Large intestine (tissue), 3 donors: Measurements from ENCODE around the gene C14orf132. TPM values are rescaled to one million over a fixed set of nuclear protein-coding genes. Genes with fewer than 3 reads are reported as not detected.

Experiments used
- DNase-seq, 2 donors: peaks; one replicate each; pipeline versions ENCODE4 v3.0.0 to v3.0.0-alpha.2; 2013
- H3K27ac ChIP-seq: one replicate; pipeline ENCODE4 v1.5.1; 2013; ENCODE audit warnings: low read length
- H3K27me3 ChIP-seq: 2 replicates; pipeline ENCODE4 v1.6.1; 2013; ENCODE audit warnings: low read length; ENCODE audit not compliant: control insufficient read depth, insufficient read depth
- H3K36me3 ChIP-seq: 2 replicates; pipeline ENCODE4 v1.6.1; 2013; ENCODE audit warnings: low read length; ENCODE audit not compliant: control insufficient read depth, insufficient read depth
- H3K4me1 ChIP-seq: one replicate; pipeline ENCODE4 v1.6.1; 2013; ENCODE audit warnings: low read length; ENCODE audit not compliant: control insufficient read depth, insufficient read depth
- H3K4me3 ChIP-seq: one replicate; pipeline ENCODE4 v1.5.1; 2013; ENCODE audit warnings: low read length
- H3K9me3 ChIP-seq: one replicate; pipeline ENCODE4 v1.6.1; 2013; ENCODE audit warnings: mild to moderate bottlenecking, low read depth, low read length, moderate library complexity; ENCODE audit not compliant: control insufficient read depth
- WGBS: methylation state at CpG from one replicate; pipeline ENCODE4 v1.1.5; 2013; ENCODE audit warnings: low lambda C conversion rate; ENCODE audit not compliant: insufficient coverage; 5-methylcytosine and 5-hydroxymethylcytosine counted together
- polyA plus RNA-seq: library from polyadenylated mRNA; unstranded; fragments of 120-200 nt; gene quantifications from one replicate; pipeline ENCODE4 v1.2.1, GENCODE V29; 2013

Gene C14orf132
- polyA plus RNA-seq, 1 donor = 20.0 TPM

DNA sequence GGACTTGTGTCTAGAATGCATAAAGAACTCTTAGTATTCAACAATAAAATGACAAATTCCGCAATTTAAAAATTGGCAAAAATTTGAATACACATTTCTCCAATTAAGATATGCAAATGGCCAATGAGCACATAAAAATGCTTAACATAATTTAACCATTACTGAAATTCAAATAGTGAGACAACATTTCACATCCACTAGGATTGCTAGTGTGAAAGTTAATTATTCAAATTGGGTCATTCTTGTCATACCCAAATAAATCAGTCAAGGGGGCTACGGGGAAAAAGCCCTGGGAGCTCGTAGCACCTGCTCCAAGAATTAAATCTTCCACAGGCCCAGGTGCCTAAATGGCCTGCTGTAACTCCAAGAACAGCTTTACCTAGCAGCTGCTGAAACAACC is 25.0 kb upstream of the C14orf132 start:
- Histone ChIP-seq H3K36me3 (no peaks in the 10 kb centered on the region), H3K9me3 (no peaks in the 10 kb centered on the region), H3K4me3 (no peak overlapping the region), H3K4me1 (no peaks in the 10 kb centered on the region), H3K27me3 (no peaks in the 10 kb centered on the region), H3K27ac (no peak overlapping the region)
- WGBS = 100% methylated on average over 1 of the region's 3 CpGs
- DNase-seq = no peak

GRCh38 chr14:96016501-96017160 is 22.5 kb upstream of the C14orf132 start:
- WGBS = 40% methylated on average over 1 of the region's 7 CpGs
- peak in 1 of 2 donors; percentile 19 for DNase-seq
- no peaks in the 10 kb centered on the region for H3K4me1 ChIP-seq
- no peaks in the 10 kb centered on the region for H3K27me3 ChIP-seq
- no peaks in the 10 kb centered on the region for H3K36me3 ChIP-seq
- no peak overlapping the region for H3K27ac ChIP-seq
- no peak overlapping the region for H3K4me3 ChIP-seq
- H3K9me3 ChIP-seq = no peaks in the 10 kb centered on the region

- Histone ChIP-seq H3K4me3 (no peak overlapping the region), H3K27ac (no peak overlapping the region), H3K9me3 (no peaks in the 10 kb centered on the region), H3K36me3 (no peaks in the 10 kb centered on the region), H3K27me3 (peaks cover 2% of the 10 kb centered on the region), H3K4me1 (no peaks in the 10 kb centered on the region)
- WGBS = 100% methylated on average over 2 of the region's 2 CpGs
- no peak for DNase-seq
Measured at GRCh38 chr14:96017882-96018281, 21.3 kb upstream of the C14orf132 start.

- H3K27me3 ChIP-seq = peaks cover 6% of the 10 kb centered on the region
- H3K4me1 ChIP-seq = no peaks in the 10 kb centered on the region
Measured at GRCh38 chr14:96027431-96028355, 11.5 kb upstream of the C14orf132 start.

DNA sequence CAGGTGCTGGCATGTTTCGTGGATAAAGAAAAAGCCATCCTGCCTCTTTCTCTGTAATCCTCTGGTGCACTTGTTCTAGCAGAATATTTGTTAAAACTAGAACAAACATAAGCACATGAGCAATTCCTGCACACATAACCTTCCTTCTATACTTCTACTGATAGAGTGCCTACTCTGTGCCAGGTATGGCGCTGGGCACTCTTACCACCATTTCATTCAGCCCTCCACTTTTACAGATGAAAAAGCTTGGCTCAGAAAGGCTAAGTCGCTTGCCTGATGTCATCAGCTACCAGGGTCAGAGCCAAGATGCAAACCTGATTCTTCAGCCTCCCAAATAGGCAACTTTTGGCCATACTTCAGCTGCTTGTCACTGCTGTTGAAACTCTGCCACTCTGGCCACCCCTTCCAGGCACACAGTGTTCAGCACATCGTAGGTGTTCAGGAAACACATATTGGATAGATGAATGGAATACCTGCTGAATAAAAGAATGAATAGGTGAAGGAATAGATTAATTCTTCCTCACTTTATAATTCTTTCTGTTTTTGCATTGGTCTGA is 10.0 kb upstream of the C14orf132 start:
- H3K4me3 ChIP-seq = no peak overlapping the region
- H3K9me3 ChIP-seq = no peaks in the 10 kb centered on the region
- H3K4me1 ChIP-seq = no peaks in the 10 kb centered on the region
- WGBS = 100% methylated on average over 1 of the region's 4 CpGs
- H3K27ac ChIP-seq = no peak overlapping the region
- H3K27me3 ChIP-seq = peaks cover 6% of the 10 kb centered on the region
- DNase-seq = no peak
- H3K36me3 ChIP-seq = no peaks in the 10 kb centered on the region

More at GRCh38 chr14:96027431-96028355, 11.5 kb upstream of the C14orf132 start:
- no peak for DNase-seq
- no CpG with 5 or more reads among the region's 8 CpGs for WGBS
- no peaks in the 10 kb centered on the region for H3K36me3 ChIP-seq
- H3K27ac ChIP-seq = no peak overlapping the region
- no peak overlapping the region for H3K4me3 ChIP-seq
- no peaks in the 10 kb centered on the region for H3K9me3 ChIP-seq

DNA sequence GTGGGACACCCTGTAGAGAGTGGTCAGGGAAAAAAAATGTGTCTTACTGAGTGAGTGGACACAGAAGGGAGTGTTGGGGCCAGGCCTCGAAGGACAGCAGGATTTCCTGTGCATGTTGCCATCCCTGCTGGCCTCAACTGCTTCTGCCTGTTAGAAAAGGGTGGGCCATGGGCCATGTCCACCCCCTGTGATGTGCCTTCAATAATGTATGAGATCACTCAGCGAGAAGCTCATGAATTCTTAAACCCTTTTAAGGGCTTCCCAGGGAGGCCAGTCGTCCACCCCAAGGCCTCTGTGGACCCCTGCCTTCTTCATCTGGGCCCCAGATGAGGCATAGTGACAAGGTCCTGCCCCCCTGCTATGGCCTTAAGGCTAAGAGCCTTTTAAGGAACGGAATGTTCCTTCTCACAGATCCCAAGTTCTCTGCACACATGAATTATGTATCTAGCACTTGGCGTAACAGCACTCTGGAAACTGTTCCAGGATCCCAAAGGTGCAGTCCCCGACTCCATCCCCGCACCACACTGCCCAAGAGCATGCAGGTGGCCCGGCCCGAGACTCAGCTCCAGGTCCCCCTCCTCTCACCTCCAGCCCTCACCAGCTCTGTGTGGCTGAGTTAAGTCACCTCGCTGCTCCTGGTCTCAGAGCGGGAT is 8.9 kb upstream of the C14orf132 start:
- no peak overlapping the region for H3K27ac ChIP-seq
- peaks cover 2% of the 10 kb centered on the region for H3K27me3 ChIP-seq
- no CpG with 5 or more reads among the region's 11 CpGs for WGBS
- H3K4me1 ChIP-seq = no peaks in the 10 kb centered on the region
- H3K36me3 ChIP-seq = no peaks in the 10 kb centered on the region
- no peaks in the 10 kb centered on the region for H3K9me3 ChIP-seq
- no peak for DNase-seq
- no peak overlapping the region for H3K4me3 ChIP-seq

DNA sequence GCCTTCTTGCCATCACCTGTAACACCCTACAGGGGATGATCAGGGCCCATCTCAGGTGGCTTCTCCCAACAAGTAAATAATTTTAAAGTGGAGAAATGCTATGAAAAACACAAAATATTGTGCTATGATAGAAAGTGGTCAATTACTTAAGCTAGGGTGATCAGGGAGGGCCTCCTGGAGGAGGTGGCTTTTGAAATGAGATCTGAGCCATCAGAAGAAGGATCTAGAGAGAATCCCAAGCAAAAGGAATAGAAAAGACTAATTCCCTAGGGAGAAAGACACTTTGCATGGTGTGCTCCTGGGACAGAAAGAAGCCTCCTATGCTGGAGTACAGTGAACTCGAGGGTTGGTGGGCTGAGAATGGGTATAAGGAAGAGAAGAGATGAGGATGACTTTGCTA is 7.5 kb upstream of the C14orf132 start:
- no peak overlapping the region for H3K4me3 ChIP-seq
- H3K4me1 ChIP-seq = no peaks in the 10 kb centered on the region
- no peaks in the 10 kb centered on the region for H3K36me3 ChIP-seq
- 40% methylated on average over 1 of the region's 1 CpG for WGBS
- no peaks in the 10 kb centered on the region for H3K9me3 ChIP-seq
- H3K27ac ChIP-seq = no peak overlapping the region
- no peak for DNase-seq
- H3K27me3 ChIP-seq = peaks cover 2% of the 10 kb centered on the region

DNA sequence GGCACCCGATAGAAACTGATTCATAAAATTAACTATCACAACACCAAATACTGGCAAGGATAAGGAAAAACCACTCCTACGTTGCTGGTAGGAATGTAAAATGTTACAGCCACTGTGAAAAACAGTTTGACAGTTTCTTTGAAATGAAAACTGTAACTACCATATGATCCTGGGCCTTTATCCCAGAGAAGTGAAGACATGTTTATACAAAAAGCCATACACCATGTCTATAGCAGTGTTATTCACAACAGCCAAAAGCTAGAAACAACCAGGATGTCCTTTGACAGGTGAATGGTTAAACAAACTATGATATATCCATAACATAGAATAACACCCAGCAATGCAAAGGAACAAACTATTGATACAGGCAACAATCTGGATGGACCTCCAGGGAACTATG is 3.7 kb upstream of the C14orf132 start:
- WGBS = 20% methylated on average over 1 of the region's 2 CpGs

DNA sequence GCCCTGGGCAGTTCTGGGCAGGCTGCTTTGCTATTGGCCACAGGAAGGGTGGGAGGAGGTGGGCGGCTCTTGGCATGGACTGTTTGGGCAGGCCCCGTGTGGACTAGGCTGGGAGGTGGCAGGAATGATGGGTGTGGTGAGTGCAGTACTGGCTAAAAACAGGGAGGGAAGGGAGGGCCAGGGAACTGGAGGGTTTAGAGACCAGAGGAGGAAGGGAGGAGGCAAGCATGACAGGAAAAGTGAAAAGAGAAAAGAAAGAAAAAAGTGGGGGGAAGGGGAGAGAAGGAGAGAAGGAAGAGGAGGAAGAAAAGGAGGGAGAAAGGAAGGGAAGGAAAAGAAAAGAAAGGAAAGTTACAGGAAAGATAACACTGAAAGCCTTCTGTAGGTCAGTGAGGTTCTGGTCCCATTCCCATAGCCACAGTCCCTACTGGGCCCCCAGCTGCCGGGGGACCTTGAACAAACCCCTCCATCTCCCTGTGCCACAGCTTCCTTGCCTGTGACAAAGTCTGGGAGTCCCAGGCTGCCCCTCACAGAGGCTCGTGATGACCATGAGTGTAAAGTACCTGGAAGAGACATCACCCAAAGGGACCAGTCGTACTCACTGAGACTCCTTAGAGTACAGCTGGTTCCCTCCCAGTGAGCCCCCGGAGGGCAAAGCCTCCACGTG is 1.1 kb upstream of the C14orf132 start:
- Histone ChIP-seq H3K27me3 (peaks cover 53% of the 10 kb centered on the region), H3K4me3 (no peak overlapping the region), H3K9me3 (peaks cover 3% of the 10 kb centered on the region), H3K27ac (no peak overlapping the region), H3K4me1 (no peaks in the 10 kb centered on the region), H3K36me3 (no peaks in the 10 kb centered on the region)
- WGBS = no CpG with 5 or more reads among the region's 7 CpGs
- DNase-seq = no peak

More for the DNA sequence above, 3.7 kb upstream of the C14orf132 start:
- Histone ChIP-seq H3K27ac (no peak overlapping the region), H3K4me1 (no peaks in the 10 kb centered on the region), H3K27me3 (peaks cover 31% of the 10 kb centered on the region), H3K4me3 (no peak overlapping the region), H3K36me3 (no peaks in the 10 kb centered on the region), H3K9me3 (peaks cover 3% of the 10 kb centered on the region)
- DNase-seq = no peak

DNA sequence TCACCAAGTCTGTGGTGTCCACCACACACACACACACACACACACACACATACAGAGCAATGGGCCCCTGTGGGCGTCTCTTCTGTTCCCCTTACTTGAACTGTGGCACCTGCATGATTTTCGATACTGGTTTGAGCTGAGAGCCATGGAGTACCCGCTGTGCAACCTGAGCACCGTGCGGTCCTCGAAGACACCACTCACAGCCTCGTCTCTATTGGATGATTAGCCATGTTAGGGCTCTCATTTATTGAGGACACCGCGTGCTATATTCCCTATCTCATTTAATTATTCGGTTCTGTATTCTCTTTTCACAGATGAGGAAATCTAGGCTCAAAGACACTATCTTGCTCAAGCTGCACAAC is 623 bp upstream of the C14orf132 start:
- peaks cover 3% of the 10 kb centered on the region for H3K9me3 ChIP-seq
- H3K4me3 ChIP-seq = peak overlapping the region; percentile 35
- H3K4me1 ChIP-seq = no peaks in the 10 kb centered on the region
- WGBS = no CpG with 5 or more reads among the region's 10 CpGs
- H3K36me3 ChIP-seq = no peaks in the 10 kb centered on the region
- DNase-seq = peak in 1 of 2 donors; percentile 16
- no peak overlapping the region for H3K27ac ChIP-seq
- H3K27me3 ChIP-seq = peaks cover 58% of the 10 kb centered on the region
